TTC549 (cell line): ENCODE data around the gene IFT43.
A peak's percentile ranks its signal among the peaks of the same experiment; 100 is the strongest.

Source experiments
- FAIRE-seq: peaks from 2 replicates; lab custom pipeline; 2012; peaks lifted over from hg19 to GRCh38; lab: Jason Lieb, UNC

Gene IFT43

GRCh38 chr14:76019676-76020075 is 34.1 kb downstream of the IFT43 start:
- no peak for FAIRE-seq

DNA sequence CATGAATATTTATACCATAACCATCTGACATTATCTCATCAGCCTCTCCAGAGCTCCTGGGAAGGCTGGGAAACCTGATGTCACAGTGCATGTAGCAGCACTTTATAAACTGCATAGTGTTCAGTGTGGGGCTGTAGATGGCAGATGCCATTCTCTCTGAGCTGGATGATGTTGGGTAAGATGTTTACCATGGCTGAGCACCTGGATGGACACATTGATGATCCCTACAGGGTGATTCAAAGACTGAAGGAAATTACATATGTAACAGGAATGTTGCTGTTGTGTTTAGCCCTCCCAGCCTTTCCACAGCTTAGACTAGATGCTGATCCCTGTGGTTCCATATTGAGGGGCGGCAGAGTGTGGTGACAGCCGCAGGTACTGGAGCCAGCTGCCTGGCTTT is 37.4 kb downstream of the IFT43 start:
- no peak for FAIRE-seq

- no peak for FAIRE-seq
Measured at GRCh38 chr14:76023757-76024156, 38.2 kb downstream of the IFT43 start.

DNA sequence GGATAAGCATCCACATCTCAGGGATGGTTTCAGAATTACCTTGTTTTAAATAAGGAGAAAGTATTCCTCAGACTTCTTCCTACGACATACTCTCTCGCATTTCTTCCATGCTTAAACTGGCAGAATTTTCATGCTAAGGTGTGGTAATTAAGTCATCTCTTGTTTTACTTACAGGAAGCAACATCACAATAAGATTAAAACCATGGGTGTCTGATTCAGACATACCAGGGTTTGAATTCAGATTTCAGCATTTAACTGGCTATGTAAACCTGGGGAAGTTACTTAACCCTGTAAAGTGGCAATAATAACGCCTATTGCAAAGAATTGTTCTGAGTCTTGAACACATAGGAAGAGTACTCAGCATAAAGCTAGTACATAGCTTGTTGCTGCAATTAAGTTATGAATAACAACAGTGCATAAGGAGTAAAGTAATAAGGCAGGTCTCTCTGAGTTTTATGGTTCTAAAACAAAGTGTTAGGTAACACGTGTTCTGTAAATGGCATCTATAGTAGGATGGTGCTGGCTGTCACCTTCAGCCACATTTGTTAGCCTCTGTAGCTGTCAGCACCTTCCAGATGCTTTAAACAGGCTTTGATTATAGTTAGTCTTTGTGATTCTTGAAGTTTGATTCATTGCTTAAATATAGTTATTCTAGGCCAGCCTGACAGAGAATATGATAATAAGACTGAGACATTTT is 38.8 kb downstream of the IFT43 start:
- FAIRE-seq = no peak

GRCh38 chr14:76034566-76034965 is 49.0 kb downstream of the IFT43 start:
- FAIRE-seq = no peak

DNA sequence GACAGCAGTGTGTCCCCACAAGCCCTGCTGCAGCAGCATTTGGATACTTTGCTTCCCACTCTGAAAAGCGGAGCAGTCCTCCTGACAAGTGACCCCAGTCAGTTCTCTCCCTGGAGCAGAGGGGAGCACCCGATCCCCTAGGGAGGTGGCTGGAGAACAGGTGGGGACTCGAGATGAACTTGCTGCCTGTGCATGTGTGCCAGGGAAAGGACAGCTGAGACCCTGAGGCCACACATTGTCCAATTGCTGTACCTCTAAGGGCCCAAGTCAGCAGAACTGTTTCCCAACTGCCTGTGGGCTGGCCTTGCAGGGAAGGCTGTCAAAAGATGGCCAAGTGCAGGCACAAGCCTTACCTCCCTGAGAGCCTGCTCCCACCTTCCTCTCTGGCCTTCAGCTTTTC is 55.1 kb downstream of the IFT43 start:
- FAIRE-seq = no peak

DNA sequence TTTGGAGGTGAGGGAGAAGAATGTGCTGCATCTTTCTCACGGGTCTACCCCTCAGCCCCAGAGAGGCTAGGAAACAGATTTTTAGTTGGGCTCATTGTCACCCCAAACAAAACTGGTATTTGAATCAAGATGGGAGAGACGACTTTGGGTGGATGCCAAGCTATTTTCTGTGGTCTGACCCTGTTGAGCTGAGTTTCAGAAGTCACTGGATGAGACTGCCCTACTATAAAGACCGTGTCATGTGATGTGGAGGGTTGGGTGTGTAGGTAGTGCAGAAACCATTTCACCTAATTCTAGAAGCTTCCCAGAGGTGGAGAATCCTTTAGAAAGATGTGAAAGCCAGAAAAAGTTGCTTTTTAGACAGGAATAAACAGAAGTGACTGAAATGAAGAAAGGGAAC is 60.2 kb downstream of the IFT43 start:
- FAIRE-seq = no peak

DNA sequence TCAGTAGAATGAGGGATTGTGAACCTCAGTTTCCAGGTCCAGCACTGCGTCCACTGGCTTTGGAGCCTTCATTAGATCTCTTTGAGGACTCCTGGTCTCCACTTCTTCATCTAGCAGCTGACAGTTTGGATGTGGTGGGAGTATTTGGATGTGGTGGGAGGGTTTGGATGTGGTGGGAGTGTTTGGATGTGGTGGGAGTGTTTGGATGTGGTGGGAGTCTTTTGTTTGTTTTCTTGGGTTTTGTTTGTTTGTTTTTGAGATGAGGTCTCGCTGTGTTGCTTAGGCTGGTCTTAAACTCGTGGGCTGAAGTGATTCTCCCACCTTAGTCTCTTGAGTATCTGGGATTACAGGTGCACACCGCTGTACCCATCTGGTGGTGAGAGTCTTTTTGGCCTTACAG is 64.7 kb downstream of the IFT43 start:
- FAIRE-seq = no peak

DNA sequence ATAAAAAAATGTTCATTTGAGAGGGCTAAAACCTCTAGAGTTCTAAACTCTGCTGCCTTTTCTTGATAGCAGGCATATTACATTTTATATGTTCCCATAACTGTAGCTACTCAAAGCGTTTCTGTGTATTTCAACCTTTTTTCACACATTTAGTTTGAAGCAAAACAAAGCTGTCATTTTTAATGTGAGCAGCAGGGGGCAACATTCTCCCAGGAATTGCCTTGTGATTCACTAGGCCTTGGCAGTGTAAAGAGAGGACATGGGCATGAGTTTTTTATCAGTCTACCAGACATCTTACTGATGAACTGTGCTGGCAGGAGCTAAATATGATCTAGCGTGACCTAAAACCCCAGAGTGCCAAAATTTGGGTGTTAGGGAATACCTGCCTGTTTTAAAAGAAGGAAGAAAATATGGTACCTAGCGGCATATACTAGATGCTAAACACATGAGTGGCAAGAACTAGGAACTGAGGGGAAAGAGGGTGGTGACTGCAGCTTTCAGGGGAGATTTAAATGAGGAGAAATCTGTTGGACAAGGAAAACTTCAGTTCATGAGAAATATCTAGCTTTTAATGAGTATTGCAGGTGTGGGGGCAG is 65.3 kb downstream of the IFT43 start:
- peak; percentile 88 for FAIRE-seq

GRCh38 chr14:76051717-76052465 is 66.3 kb downstream of the IFT43 start:
- no peak for FAIRE-seq

DNA sequence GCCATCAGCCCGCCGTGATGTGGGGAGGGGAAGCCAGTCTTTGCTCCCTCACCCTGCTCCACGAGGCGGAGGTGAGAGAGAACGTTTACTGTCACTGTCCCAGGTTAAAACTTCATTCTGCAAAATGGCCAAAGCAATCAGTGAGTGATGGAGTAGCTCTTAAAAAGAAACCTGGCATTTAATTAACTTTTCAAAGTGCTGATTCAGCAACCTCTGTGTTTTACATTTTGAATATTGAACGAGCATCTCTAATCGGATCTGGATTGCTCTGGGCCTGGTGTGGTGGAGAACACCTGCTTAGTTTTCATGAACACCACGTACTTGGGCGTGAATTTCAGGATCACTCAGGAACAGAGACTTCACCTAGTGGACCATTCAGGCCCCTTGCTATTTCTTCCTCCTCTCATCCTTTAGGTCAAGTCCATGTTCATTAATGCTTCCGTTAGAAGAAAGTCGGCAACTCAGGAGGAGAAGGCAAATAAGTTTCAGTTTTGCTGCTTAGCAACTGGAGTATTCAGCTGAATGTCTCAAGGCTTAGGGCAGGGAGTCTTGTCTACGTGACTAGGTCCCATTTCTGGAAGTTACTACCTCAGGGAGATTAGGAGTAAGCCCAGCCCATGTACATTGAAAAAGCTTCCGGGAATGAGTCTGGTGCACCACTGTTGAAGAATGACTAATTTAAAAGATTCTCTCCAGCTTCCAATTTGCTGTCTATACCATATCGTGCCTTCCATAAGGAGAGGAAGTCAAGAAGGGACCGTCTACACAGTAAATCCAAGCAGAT is 68.2 kb downstream of the IFT43 start:
- FAIRE-seq = no peak

DNA sequence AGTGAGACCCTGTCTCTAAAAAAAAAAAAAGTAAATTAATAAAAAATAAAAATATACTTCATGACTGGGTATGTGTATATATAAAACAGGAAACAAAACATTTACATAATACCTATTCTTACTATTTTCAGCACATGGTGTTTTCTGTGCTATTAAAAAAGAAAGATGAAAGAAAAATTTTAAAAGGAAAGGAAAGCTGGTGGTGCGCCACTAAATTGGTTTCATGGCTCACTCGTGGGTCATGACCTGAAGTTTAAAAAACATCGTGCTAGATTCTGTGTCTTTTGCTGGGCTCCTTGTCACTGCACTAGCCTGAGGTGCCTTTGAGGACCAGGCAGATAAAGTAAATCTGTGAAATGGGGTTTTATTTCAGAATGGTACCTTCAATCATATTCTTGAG is 69.8 kb downstream of the IFT43 start:
- FAIRE-seq = no peak

GRCh38 chr14:76056128-76056527 is 70.6 kb downstream of the IFT43 start:
- no peak for FAIRE-seq

GRCh38 chr14:76057914-76058313 is 72.4 kb downstream of the IFT43 start:
- FAIRE-seq = no peak

DNA sequence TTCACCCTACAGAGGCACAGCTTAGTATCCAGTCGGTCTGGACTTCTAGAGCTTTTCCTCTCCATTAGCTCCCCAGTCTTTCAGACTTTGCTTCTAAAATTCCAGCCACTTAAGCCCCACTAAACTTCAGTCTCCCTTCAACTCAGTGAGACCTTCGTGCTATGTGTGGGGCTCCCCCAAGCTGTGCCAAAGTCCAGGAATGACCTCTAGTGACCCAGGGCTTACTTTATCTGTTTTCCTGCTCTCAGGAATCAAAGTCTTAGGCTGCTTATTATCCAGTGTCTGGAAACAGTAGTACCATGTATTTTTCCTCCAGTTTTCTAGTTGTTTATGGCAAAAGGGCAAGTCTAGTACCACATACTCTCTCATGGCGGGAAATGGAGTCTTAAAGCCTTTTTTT is 77.8 kb downstream of the IFT43 start:
- FAIRE-seq = no peak

GRCh38 chr14:76065519-76065918 is 80.0 kb downstream of the IFT43 start:
- FAIRE-seq = no peak

DNA sequence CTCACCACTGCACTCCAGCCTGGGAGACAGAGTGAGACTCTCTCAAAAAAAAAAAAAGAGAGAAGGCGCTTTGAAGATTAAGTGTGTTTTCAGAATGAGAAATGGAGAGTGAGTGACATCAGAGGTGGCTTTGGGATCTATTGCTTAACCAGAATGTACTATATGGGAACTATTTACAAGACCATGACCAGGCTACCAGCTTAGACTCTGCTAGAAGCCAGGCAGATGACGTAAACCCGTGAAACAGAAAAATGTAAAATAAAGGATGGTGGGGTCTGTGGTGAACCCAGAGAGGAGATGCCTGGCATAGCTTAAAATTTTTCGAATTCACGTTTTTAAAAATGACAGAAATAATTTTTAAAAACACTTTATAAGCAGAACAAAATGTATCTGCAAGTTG is 82.0 kb downstream of the IFT43 start:
- FAIRE-seq = no peak

DNA sequence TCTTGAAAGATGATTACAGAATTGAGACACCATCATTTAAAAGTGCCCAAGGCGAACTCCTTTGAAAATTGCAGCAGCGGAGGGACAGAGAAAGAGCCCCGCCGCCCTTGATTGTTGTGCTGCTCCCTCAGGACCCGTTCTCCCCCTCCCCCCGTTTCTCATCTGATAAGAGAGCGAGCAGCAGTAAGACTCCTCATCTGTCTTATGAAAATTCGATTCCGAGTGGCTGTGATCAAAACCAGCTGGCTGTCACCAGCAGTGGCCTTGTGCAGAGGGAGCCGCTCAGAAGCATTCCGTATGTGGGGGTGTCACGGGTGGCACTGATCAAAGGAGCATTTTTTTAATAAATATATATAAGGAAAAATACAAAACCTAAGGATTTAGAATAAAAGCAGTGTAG is 88.2 kb downstream of the IFT43 start:
- no peak for FAIRE-seq

GRCh38 chr14:76077340-76077739 is 91.8 kb downstream of the IFT43 start:
- no peak for FAIRE-seq

DNA sequence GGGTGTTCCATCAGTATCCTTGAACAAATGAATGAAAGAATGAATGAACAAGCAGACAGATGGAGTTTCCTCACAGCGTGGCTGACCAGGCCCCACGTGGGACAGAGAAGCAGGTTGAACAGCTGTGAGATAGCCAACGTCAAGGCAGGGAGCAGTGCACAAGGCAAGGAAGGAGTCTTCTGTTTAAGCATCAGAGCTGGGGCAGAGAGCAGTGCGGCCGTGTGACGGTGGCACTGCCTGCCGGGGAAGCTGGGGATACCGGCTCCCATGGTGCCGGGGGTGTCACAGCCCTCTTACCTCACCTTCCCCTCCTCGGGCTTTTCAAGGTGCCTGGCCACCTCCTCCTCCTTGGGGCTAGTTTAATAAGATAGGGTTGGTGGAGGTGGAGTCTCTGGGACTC is 92.9 kb downstream of the IFT43 start:
- FAIRE-seq = no peak

DNA sequence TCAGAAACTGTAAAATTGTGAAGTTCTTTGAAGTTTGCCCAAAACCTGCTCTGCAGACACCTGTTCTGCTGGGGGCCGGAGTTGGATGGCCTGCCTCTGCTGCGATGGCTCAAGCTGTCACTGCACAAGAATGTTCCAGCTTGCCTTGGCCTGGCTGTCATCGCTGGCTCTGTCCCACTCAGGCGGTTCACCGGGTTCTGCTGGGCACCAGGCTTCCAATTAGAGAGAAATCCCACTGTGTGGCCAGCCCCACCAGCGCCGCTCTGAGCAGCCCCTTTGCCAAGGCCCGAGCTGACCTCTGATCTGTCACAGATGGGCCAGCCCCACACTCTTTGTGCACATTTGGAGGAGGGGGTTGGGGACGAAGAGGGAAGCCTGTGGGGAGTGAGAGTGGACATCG is 94.5 kb downstream of the IFT43 start:
- FAIRE-seq = no peak

DNA sequence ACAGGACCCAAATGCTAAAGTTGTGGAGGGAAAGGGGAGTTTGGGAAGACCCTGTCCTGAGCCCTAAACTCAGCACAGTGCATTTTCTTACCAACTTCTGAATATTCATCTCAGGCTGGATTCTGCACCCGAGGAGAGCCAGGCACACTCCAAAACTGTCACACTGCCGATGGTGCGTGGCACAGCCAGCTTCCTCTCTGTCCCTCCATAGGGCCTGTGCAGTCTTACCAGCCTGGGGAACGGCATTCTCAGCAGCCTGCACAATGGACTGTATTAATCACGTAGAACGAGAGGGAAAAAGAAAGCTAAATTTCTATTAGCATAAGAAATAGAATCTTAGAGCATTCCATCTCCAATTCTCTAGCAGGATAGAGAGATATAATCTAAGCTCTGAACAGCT is 94.9 kb downstream of the IFT43 start:
- no peak for FAIRE-seq

DNA sequence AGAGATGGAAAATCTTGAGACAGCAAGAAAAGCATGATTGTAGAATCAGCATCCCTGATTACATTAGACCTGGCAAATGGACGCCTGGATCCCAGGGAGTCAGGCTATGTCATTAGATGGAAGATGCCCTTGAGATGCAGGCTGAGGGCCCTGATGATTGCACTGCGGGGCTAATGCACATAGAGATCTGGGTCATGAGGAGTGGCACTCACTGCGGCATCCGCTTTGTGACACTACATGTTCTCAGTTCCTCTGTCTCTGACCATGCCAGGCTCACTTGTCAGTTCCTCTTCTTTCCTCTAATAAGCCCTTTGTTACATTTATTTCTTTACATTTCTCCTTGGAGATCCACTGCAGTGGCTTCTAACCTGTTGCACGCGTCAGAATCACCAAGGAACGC is 96.1 kb downstream of the IFT43 start:
- no peak for FAIRE-seq
